Activated CD4-positive, alpha-beta T cell treated with anti-CD3 and anti-CD28 coated beads, Interleukin-2, Interleukin-6, amounts not matched to agents 100 ng/mL and 50 ng/mL, durations not matched to agents 16 hours and 8 hours (primary cell): ENCODE measurements around the gene USP21.

Source experiments
- DNase-seq: peaks from one replicate; pipeline ENCODE4 v3.0.0-alpha.2; 2020

USP21 gene

DNA sequence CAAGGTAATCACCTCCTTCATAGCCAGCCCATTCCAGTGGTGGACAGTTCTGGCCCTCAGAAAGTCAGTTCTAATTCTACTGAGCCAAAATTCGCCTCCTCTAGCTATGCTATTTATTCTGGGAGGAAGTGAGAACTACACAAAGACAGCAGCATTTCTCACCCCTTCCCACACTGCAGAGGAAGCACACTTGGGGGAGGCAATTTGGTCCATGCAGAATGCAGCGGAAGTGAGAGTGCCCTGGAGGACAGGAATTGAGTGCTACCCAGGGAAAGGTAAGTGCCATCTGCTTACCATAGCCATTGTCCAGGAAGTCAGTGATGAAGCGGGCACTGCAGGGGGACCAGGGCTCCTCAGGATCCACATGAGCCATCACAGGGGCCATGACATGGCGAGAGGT, 35.9 kb downstream of the USP21 start:
- no peak for DNase-seq

GRCh38 chr1:161196111-161196510, 36.8 kb downstream of the USP21 start:
- no peak for DNase-seq

GRCh38 chr1:161196521-161197451, 37.5 kb downstream of the USP21 start:
- DNase-seq, result no peak

DNA sequence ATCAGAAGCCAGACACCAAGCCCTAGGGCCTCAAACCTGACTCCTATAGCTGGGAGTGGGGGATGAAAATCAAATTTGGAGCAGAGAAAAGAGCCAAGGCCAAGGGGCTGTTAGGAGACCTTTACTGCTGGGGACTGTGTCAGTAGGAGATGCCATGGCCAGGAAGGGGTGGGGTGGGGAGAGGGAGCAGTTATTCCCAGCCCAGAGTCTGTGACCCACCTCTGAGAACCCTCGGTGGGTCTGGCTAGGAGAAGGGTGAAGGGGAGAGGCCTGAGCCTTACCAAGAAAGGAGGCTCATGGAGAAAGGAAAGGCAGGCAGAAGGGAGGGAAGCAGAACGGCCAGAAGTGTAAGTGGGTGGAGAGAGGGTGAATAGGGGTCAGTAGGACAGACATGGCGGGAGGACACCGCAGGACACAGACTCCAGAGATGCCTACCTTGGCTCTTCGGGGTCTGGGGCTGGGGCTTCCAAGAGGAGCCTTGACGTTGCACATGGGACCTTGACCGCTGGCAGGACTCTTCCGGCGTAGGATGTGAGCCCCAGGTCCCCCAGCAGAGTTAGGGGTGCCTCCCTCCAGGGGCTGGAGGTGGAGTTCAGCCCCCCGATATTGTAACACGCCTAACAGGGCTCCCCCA, 38.4 kb downstream of the USP21 start:
- DNase-seq, result no peak

- DNase-seq, result no peak
Measured at GRCh38 chr1:161198194-161198896, 39.0 kb downstream of the USP21 start.

GRCh38 chr1:161198897-161199431, 39.7 kb downstream of the USP21 start, which contains the start of gene ADAMTS4:
Gene ADAMTS4, minus strand, starts transcription at chr1:161199054. Its CDS starts 427 bp downstream, at chr1:161198627.
- no peak for DNase-seq

GRCh38 chr1:161199506-161200139, 40.3 kb downstream of the USP21 start:
- DNase-seq, result no peak

DNA sequence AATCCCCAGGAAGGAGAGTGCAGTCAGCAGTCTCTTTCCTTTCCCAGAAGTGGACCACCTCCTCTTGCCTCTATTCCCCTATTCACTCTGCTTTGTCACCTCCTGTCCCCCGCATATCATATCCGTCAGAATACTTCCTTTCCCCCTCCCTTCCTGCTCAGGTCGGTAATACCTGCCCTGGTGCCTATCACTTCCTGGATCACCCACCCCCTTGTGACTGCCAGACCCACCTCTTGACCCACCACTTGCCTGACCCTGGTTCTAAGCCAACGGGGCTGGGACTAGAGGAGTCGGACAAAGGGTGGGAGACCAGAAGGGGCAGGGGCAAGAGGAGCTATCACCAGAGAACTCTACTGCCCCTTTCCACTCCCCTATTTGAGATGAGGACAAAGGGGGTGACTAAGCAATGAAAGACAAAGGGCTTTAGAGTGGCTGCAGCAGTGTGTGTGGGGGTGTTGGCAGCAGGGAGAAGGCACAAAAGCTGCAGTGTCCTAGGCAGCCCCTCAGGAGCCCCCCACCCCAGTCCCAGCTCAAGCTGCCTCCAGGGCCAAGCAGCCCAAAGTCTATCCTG, 41.2 kb downstream of the USP21 start:
- DNase-seq, result peak; percentile 31

GRCh38 chr1:161200992-161201835, 41.9 kb downstream of the USP21 start:
- DNase-seq, result no peak

- peak; percentile 98 for DNase-seq
Measured at GRCh38 chr1:161201836-161202712, 42.8 kb downstream of the USP21 start, which contains the start of gene NDUFS2. Gene NDUFS2, plus strand, starts transcription at chr1:161202367. Its CDS starts 19 bp downstream, at chr1:161202386.

DNA sequence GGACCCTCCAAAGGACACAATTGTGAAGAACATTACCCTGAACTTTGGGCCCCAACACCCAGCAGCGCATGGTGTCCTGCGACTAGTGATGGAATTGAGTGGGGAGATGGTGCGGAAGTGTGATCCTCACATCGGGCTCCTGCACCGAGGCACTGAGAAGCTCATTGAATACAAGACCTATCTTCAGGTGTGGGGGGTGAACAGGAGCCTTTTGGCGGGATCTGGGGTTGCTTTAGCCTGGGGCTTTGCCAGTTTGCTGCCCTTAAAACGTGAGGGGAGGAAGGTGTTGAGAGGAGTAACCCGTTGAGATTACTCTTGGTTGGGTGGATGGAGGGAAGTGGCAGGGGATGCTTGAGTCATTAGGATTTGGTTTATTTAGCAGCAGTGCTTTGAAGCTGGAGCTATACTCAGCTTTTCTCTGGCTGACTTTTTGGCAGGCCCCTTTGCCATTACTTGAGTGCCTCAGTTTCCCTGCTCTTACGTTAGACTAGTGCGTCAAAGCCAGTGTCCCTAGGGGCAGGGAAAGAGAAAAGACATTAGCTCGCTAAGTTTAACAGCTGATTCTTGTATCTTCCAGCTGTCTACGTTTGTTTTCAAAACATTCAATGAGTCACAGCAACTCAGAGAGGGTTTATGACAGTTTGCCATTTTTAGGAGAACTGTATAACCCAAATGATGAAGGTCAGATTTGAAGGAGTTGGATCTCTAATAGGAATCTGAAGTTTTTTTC, 47.3 kb downstream of the USP21 start:
- no peak for DNase-seq

DNA sequence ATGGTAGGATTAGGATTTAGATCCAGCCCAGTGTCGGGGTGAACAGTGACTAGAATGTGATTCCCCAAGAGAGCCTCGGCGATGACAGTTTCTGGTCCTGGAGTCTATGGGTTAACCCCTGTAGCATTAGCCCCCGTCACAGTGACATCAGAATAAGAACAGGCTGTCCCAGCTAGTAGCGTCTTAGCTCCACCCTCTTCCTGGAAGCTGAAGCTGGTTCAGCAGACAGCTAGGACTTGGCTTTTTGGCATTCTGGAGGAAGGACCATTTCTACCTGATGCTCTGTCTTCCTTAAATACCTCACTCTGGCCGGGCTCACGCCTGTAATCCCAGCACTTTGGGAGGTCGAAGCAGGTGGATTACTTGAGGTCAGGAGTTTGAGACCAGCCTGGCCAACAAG, 47.9 kb downstream of the USP21 start:
- no peak for DNase-seq

- DNase-seq, result peak; percentile 81
Measured at GRCh38 chr1:161209790-161210409, 50.6 kb downstream of the USP21 start.

GRCh38 chr1:161214369-161214768, 55.1 kb downstream of the USP21 start:
- no peak for DNase-seq

DNA sequence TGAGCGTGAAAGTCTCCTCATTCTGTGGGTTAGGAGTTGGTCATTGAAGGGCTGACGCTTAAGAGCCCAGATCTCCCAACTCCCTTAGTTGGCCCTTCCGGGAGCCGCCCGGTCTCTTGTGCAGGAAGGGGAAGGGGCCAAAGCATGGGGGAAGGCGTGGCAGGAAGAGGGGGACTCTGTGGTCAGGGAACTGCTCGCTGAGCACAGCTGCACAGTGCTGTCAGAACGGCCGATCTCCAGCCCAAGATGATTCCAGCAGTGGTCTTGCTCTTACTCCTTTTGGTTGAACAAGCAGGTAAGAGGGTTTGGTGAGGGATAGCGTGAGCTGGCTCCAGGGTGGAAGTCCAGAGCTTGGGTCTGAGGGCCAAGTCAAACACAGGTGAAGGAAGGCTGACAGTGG, 55.8 kb downstream of the USP21 start, which contains the start of gene FCER1G:
FCER1G (plus strand) TSS at position 220 of the 400 bp plus-strand sequence; CDS start at position 247, 27 bp downstream.
- DNase-seq, result no peak
